Stomach (tissue), 9 donors: Measurements from ENCODE around the gene SCGB1C2. TPM values are rescaled to one million over a fixed set of nuclear protein-coding genes. Genes with fewer than 3 reads are reported as not detected.

Source experiments
- DNase-seq, 2 donors: peaks; one replicate each; pipeline versions ENCODE4 v3.0.0 to v3.0.0-alpha.2; 2013 to 2019
- H3K27ac ChIP-seq, 5 donors: fragments of 200-600 bp in 4 of 5; sonication (generic) in 4 of 5; one replicate each; pipeline ENCODE4 v1.5.1; 2013 to 2019; ENCODE audit warnings: mild to moderate bottlenecking in 1 of 5, moderate library complexity in 1 of 5
- H3K27me3 ChIP-seq, 3 donors: fragments of 200-600 bp; sonication (generic); one replicate each; pipeline ENCODE4 v1.5.1; 2017 to 2019; ENCODE audit warnings: mixed run types in 1 of 3
- H3K36me3 ChIP-seq, 4 donors: fragments of 200-600 bp; sonication (generic); 1 replicate in 3 of 4; 2 replicates in 1 of 4; pipeline ENCODE4 v1.5.1; 2016 to 2019
- H3K4me1 ChIP-seq, 4 donors: fragments of 200-600 bp; sonication (generic); one replicate each; pipeline ENCODE4 v1.5.1; 2016 to 2019
- H3K4me3 ChIP-seq, 4 donors: fragments of 200-600 bp; sonication (generic) in 3 of 4; one replicate each; pipeline ENCODE4 v1.5.1; 2016 to 2019; ENCODE audit warnings: mild to moderate bottlenecking in 1 of 4
- H3K9me3 ChIP-seq, 4 donors: fragments of 200-600 bp; sonication (generic); one replicate each; pipeline ENCODE4 v1.5.1; 2016 to 2019
- CTCF ChIP-seq, 7 experiments: fragments of 450-650 bp in 4 of 7; fragments of 200-600 bp in 3 of 7; sonication (generic) in 3 of 7; IDR thresholded peaks; one replicate each; pipeline ENCODE4 v1.5.1; 2016 to 2019; ENCODE audit warnings: antibody characterized with exemption in 7 of 7, control low read depth in 2 of 7, mild to moderate bottlenecking in 1 of 7
- EP300 ChIP-seq: sonication (generic); formaldehyde crosslinking; IDR thresholded peaks from one replicate; pipeline ENCODE4 v1.6.1; 2017; ENCODE audit warnings: antibody characterized with exemption
- POLR2A ChIP-seq, 4 donors: fragments of 450-650 bp; IDR thresholded peaks; one replicate each; pipeline ENCODE4 v1.6.1; 2016; ENCODE audit warnings: antibody characterized with exemption in 4 of 4, control low read depth in 2 of 4, mild to moderate bottlenecking in 1 of 4, moderate library complexity in 1 of 4
- POLR2AphosphoS5 ChIP-seq, 3 donors: sonication (generic); formaldehyde crosslinking; IDR thresholded peaks; one replicate each; pipeline ENCODE4 v1.6.1; 2016; ENCODE audit warnings: antibody characterized with exemption in 3 of 3
- WGBS, 5 donors: extraction: QIAGEN DNeasy Blood & Tissue Kit in 3 of 5; methylation state at CpG; one replicate each; pipeline versions ENCODE4 v1.1.5 to v1.1.7; 2013 to 2018; 5-methylcytosine and 5-hydroxymethylcytosine counted together
- intact Hi-C: fragments of 100-400 bp; cut with DNase I; formaldehyde crosslinking; loops from one replicate; pipeline ENCODE4 v1.15.1; 2023; ENCODE audit warnings: low total_unique reads
- polyA plus RNA-seq, 3 donors: library from polyadenylated mRNA; stranded (reverse); fragments of 200-250 nt; gene quantifications; one replicate each; pipeline ENCODE4 v1.2.3, GENCODE V29; 2013
- total RNA-seq, 5 donors: library from RNA; depleted of rRNA; stranded (reverse); fragments of >200 nt; gene quantifications; one replicate each; pipeline versions ENCODE4 v1.1.0 to v1.2.3, GENCODE V29; 2014 to 2016
- donor health status: healthy with polysubstance abuse.
- donor health status: Bipolar disorder and iron deficiency.
- donor health status: healthy.

Gene SCGB1C2
- total and polyA plus RNA-seq, 8 donors, result not detected

- Histone ChIP-seq H3K27me3 (peaks cover 0 to 18% (median 0%) of the 10 kb centered on the region in 3 donors), H3K9me3 (no peaks in the 10 kb centered on the region), H3K4me1 (no peaks in the 10 kb centered on the region), H3K36me3 (peaks cover 0 to 3% (median 0%) of the 10 kb centered on the region in 4 donors), H3K27ac (no peak overlapping the region), H3K4me3 (no peak overlapping the region)
- DNase-seq, result no peak
- TF ChIP-seq POLR2A (IDR thresholded peaks at IDR 0.05) (no peak), CTCF (IDR thresholded peaks at IDR 0.05) (no peak), EP300 (no peak)
- 80 to 100% (median 88%) methylated on average over 1 to 6 of the region's 6 CpGs for WGBS, 5 donors
- intact Hi-C loops, result no loop called here
Observed at GRCh38 chr17:170130-170670, 32.8 kb downstream of the SCGB1C2 start.

GRCh38 chr17:171871-172270 is 34.5 kb downstream of the SCGB1C2 start:
- H3K27me3 ChIP-seq, result peaks cover 0 to 33% (median 0%) of the 10 kb centered on the region in 3 donors
- no peaks in the 10 kb centered on the region for H3K4me1 ChIP-seq
- H3K36me3 ChIP-seq, result no peaks in the 10 kb centered on the region
- intact Hi-C loops, result no loop called here
- no peak overlapping the region for H3K4me3 ChIP-seq
- DNase-seq, result no peak
- WGBS, 5 donors, result 90 to 97% (median 93%) methylated on average over 6 to 12 of the region's 13 CpGs
- no peak overlapping the region for H3K27ac ChIP-seq
- H3K9me3 ChIP-seq, result no peaks in the 10 kb centered on the region
- no peak for TF ChIP-seq EP300
- TF ChIP-seq CTCF (IDR thresholded peaks at IDR 0.05), result no peak
- TF ChIP-seq POLR2AphosphoS5 (IDR thresholded peaks at IDR 0.05), result no peak
- TF ChIP-seq POLR2A (IDR thresholded peaks at IDR 0.05), result no peak

- intact Hi-C loops, result no loop called here
- H3K4me3 ChIP-seq, result no peak overlapping the region
- no peak for DNase-seq
- no peaks in the 10 kb centered on the region for H3K9me3 ChIP-seq
- no peak for TF ChIP-seq EP300
- TF ChIP-seq POLR2A (IDR thresholded peaks at IDR 0.05), result no peak
- no peak for TF ChIP-seq POLR2AphosphoS5 (IDR thresholded peaks at IDR 0.05)
- no peak for TF ChIP-seq CTCF (IDR thresholded peaks at IDR 0.05)
- H3K27ac ChIP-seq, result no peak overlapping the region
- H3K36me3 ChIP-seq, result no peaks in the 10 kb centered on the region
- H3K27me3 ChIP-seq, result peaks cover 0 to 35% (median 0%) of the 10 kb centered on the region in 3 donors
- 72 to 92% (median 85%) methylated on average over 3 to 11 of the region's 11 CpGs for WGBS, 5 donors
- no peaks in the 10 kb centered on the region for H3K4me1 ChIP-seq
Observed at GRCh38 chr17:172401-172800, 35.0 kb downstream of the SCGB1C2 start.

- H3K4me1 ChIP-seq, result peaks cover 0 to 2% (median 0%) of the 10 kb centered on the region in 4 donors
- H3K36me3 ChIP-seq, result no peaks in the 10 kb centered on the region
- peaks cover 0 to 43% (median 0%) of the 10 kb centered on the region in 3 donors for H3K27me3 ChIP-seq
- intact Hi-C loops, result no loop called here
- H3K9me3 ChIP-seq, result no peaks in the 10 kb centered on the region
- DNase-seq, result no peak
- no peak for TF ChIP-seq POLR2AphosphoS5 (IDR thresholded peaks at IDR 0.05)
- TF ChIP-seq POLR2A (IDR thresholded peaks at IDR 0.05), result no peak
- no peak for TF ChIP-seq CTCF (IDR thresholded peaks at IDR 0.05)
- TF ChIP-seq EP300, result no peak
- no peak overlapping the region for H3K27ac ChIP-seq
- no peak overlapping the region for H3K4me3 ChIP-seq
- WGBS, 5 donors, result 80 to 85% (median 83%) methylated on average over 10 of the region's 10 CpGs
Observed at GRCh38 chr17:173166-173911, 36.0 kb downstream of the SCGB1C2 start.
